ENCODE data around the gene POMT2. TPM values are rescaled to one million over a fixed set of nuclear protein-coding genes. Genes with fewer than 3 reads are reported as not detected.
"Not testable (repeated sequence)": the region's sequence is repeated elsewhere in the genome, so short reads cannot be mapped to it uniquely, and the experiment has no call there.

POMT2 gene
- total RNA-seq, 1 donor from 2014 or later: 15.7 TPM

DNA sequence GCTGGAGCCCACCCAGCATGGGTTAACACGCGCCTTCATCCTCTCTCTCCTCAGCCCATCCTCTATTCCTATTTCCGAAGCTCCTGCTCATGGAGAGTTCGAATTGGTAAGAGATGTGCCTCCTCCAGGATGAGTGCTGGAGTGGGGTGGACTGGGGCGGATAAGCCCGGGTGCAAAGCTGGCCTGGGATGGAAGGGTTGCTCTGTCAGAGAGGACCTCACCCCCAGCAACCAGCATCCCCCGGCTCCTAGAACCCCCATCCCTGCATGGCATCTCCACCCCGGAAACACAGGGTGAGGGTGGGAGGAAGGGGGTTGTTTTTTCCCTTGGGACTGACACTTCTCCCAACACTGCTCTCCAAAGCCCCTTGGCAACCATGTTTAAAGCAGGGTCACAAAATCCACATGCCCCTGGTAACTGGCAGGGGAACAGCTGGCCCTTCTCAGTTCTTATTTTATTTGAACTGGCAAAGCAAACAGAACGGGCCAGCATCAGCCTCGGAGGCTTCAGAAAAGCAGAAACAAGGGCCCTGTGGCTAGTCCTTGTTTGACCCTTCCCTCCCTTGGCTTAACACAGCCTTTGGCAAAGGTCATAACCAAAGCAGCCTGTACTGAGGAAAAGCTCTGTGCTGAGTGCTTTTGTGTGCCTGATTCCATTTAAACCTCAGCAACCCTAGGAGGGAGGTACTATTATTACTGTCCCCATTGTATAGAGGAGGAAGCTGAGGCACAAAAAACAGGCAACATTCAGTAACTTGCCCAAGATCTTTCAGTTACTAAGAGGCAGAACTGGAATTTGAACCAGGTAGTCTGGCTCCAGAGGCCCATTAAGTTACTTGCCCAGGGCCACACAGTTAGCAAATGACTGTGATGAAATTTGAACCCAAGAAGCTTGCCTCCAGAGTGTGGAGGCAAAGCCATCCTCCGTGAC, 4.4 kb upstream of the POMT2 start:
- ATAC-seq: peak; percentile 10
- DNase-seq (ENCODE audit: low spot score): peak; percentile 67

GRCh38 chr14:77324289-77324688, 3.6 kb upstream of the POMT2 start:
- ATAC-seq (peak; percentile 40), DNase-seq (ENCODE audit: low spot score) (peak; percentile 92)

GRCh38 chr14:77323571-77323970, 2.9 kb upstream of the POMT2 start:
- no peak for ATAC-seq
- DNase-seq (ENCODE audit: low spot score): peak; percentile 65

- ATAC-seq (no peak), DNase-seq (ENCODE audit: low spot score) (peak; percentile 30)
These were observed 2.3 kb upstream of the POMT2 start for GRCh38 chr14:77322951-77323350.

DNA sequence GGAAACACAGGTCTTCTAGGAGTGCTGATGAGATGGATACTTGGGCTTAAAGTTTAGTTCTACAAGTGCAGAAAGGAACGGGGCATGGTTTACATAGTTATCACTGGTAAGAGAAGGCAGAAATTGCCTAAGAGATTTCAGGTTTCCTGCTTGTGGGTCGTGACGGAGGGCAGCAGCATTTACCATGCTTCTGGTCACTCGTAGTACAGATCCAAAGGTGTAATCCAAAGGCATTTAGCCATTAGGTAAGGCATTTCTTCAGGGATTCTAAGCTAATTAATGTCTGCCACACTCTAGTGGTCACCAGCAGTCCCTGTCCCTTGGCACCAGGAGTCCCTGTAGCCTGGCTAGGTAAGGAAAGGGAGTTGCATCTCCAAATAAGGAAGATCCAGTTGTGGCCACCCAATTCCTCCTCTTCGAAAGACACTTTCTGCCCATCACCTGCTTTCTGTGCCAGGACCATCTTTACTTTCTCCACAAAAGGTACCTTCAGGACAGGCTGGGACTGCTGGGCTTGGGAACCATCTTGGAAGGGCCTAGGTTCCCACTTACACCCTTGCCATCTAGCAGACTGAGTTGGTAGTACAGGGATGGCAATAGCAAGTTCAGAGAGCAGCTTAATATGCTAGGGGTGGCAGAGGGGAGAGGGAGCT, 1.7 kb upstream of the POMT2 start:
- ATAC-seq: no peak
- DNase-seq (ENCODE audit: low spot score): peak; percentile 42

DNA sequence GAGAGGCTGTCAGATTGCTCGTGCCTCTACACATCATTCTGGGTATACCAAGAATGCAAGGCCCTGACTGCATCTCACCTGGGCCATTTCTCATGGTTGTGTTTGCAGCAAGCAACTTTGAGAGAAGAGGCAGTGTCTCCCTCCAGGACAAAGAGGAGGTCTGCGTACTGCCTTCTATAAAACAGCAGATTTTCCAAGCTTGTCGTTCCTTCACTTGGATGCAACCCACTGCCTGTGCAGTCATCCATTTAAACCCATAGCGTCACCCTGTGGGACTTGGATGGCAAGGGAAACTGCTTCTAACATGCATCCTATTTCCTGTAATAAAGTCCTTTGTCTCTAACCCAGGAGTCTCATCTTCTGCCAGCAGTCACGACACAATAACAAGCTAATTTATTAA, 1.3 kb downstream of the POMT2 start:
- no peak for ATAC-seq
- peak; percentile 28 for DNase-seq (ENCODE audit: low spot score)

GRCh38 chr14:77318756-77319155, 1.9 kb downstream of the POMT2 start:
- DNase-seq (ENCODE audit: low spot score): peak; percentile 30
- not testable (repeated sequence) for ATAC-seq

- DNase-seq (ENCODE audit: low spot score): peak; percentile 41
- ATAC-seq: no peak
These were observed 2.6 kb downstream of the POMT2 start for GRCh38 chr14:77318006-77318553.

DNA sequence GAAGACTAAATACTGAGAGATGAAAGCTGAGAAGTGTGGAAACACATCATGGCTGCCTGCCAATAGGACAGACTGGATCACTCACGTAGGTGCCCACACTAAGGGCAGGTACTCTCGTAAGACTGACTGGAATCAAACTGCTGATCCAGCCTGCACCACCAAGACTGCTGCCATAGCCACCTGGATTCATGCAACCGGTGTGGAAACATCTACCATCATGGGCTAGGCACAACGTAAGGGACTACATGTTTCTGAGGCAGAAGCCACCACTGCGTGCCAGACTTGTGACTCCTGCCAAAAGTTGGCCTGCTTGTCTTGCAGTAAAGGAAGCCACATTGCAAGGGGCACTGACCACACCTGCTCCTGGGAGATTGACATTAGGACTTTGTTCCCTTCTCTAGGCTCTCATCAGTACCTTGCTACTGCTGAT, 3.8 kb downstream of the POMT2 start:
- DNase-seq (ENCODE audit: low spot score) (peak; percentile 68), ATAC-seq (no peak)

DNA sequence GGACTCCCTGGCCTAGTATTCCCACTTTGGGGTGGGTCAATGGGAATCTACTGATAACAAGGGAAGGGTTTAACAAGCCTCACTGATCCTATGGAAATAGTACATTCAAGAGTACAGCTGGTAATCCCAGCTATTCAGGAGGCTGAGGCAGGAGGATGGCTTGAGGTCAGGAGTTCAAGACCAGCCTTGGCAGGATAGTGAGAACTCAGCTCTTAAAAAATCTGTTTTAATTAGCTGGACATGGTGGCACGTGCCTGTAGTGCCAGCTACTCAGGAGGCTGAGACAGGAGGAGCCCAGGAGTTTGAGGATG, 4.5 kb downstream of the POMT2 start:
- no peak for ATAC-seq
- DNase-seq (ENCODE audit: low spot score): peak; percentile 30

DNA sequence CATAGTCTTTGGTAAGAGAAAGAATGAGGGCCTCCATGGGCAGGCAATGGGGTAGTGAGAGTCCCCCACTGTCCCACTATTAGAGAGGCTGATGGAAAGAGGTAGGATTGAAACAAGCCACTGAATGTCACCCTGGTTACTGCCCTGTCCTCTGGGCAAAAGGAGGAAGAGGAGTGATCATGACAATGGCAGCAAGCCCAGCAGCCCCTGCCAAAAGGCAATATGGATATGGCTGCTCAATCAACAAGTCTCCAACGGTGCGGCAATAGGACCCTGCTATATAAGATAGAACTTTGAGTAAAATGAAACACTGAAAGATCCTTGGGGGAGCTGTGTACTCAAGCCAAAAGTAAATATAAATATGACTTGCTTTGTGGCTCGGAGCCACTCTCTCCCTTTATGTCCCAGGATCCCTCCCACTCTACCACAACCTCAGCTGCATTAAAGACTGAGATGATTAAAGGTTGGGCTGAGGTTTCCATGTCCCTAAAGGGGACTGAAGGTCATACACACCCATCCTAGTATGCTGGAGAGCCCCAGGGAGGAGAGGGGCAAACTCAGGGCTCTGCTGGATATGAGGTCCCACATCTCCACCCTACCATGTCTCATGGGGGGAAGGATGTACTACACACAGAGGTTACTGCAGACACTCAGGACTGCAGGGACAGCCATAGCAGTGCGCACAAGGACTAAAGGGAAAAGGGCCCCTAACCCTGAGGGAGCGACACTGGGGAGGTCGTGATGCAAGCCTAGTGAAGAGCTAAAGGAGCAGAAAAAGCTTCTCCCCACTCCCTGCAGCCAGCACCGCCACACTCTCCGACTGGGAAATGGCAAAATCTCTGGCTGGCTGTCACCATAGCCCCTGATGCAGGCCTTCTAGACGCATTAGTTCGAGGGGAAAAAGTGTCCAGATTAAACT, 5.9 kb downstream of the POMT2 start:
- ATAC-seq: no peak

GRCh38 chr14:77314043-77314442, 6.6 kb downstream of the POMT2 start:
- peak; percentile 28 for DNase-seq (ENCODE audit: low spot score)
- no peak for ATAC-seq

More for the DNA sequence above, 5.9 kb downstream of the POMT2 start:
- DNase-seq (ENCODE audit: low spot score): peak; percentile 28

DNA sequence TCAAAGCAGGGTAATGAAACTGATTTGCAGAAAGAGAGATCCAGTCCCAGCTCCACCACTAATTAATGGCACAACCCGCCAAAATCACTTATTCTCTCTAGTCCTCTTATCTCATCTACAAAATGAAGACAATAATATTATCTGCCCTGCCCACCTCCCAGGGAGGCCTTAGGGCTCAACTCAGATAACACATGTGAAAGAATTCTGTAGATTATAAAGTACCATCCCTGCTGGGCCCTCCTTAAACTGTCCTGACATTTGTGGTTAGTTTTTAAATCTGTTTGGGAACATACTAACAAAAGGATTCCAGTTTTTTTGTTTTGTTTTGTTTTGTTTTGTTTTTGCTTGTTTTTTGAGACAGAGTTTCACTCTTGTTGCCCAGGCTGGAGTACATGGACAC, 7.3 kb downstream of the POMT2 start:
- ATAC-seq (no peak), DNase-seq (ENCODE audit: low spot score) (no peak)

DNA sequence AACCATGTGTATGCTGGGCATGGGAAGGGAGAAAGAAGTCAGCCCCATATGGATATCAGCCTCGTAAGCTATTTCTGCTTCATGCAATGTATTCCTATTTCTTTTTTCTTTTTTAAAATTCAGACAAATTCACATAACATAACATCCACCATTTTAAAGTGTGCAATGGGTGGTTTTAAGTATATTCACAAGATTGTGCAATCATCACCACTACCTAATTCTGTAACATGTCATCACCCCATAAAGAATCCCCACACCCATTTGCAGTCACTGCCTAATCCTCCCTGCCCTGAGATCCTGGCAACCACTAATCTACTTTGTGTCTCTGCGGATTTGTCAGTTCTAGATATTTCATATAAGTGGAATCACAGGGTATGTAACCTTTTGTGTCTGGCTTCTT, 9.5 kb downstream of the POMT2 start:
- DNase-seq (ENCODE audit: low spot score): no peak
- no peak for ATAC-seq

- ATAC-seq (no peak), DNase-seq (ENCODE audit: low spot score) (no peak)
These were observed 10.7 kb downstream of the POMT2 start for GRCh38 chr14:77310026-77310425.

GRCh38 chr14:77309131-77309530, 11.6 kb downstream of the POMT2 start:
- DNase-seq (ENCODE audit: low spot score) (no peak), ATAC-seq (no peak)

DNA sequence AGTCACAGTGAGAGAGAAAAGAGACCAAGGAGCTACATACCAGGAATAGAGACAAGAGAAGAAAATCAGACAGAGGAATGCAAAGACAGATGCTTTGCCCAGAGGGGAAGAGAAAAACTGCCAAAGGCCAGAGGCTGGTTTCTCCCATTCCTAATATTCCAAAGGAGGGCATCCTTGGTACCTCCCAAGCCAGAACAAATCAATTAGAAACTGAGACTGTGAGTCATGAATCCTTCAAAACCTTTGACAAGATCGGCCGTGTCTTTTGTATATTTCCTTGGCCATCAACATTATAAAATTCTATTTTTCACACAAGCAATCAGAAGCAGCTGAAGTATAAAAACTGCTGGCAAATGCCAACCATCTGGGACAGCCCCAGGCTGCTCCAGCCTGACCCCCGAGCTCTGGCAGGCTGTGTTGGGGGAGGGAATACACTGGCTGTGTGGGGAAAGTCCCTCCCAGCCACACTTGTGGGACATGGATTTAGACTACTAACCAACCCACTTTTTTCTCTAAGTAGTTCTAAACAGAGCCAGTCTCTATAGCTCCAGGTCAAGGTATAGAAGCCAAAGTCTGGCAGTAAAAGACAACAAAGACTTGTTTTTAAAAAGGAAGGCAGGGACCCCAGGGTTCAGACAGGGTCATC, 13.7 kb downstream of the POMT2 start:
- DNase-seq (ENCODE audit: low spot score) (no peak), ATAC-seq (peak; percentile 34)

- ATAC-seq (no peak), DNase-seq (ENCODE audit: low spot score) (no peak)
These were observed 14.3 kb downstream of the POMT2 start for GRCh38 chr14:77306416-77306815.

GRCh38 chr14:77305696-77306095, 15.0 kb downstream of the POMT2 start:
- no peak for DNase-seq (ENCODE audit: low spot score)
- ATAC-seq: no peak

DNA sequence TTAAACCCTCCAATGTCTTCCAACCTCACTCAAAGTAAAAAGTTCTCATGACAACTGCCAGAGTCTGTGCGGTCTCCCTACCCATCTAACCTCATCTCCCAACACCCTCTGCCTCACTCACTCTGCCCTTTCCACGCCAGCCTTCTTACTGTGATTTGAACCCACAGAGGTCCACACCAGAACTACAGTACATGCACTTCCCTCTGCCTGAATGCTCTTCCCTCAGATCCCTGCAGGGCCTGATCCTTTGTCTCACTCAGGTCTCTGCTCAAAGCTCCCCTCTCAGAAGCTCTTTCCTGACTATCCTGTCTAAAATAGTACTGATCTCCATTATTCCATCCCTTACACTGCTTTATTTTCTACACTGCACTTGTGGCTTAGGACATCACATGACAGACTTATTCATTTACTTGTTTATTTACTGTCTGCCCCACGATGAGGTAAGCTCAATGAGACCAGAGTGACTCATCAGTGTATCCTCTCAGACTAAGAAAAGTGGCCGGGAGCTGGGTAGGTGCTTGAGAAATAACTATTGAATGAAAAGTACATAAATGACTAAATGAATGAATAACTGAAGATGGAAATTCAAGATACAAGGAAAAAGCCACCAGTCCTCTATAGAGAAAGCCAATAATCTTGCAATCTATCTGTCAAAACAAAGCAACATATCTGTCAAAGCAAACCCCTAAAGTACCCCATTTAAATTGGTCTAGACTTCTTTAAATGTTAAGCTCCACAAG, 17.1 kb downstream of the POMT2 start:
- ATAC-seq (peak; percentile 69), DNase-seq (ENCODE audit: low spot score) (no peak)
